OCI-LY7 (cell line): Measurements from ENCODE around the gene SCAF1. TPM values are rescaled to one million over a fixed set of nuclear protein-coding genes. Genes with fewer than 3 reads are reported as not detected.

Experiments
- BruUV-seq: library from RNA; stranded (reverse); fragments of 400-500 nt; replicated peaks from 2 replicates; lab custom pipeline; 2021; lab: Mats Ljungman, UMichigan
- CTCF ChIA-PET: fragments of 300-600 bp; sonication (Branson Sonifier 250); formaldehyde crosslinking; loops from one replicate; lab custom pipeline; 2022; ENCODE audit warnings: antibody characterized with exemption; ENCODE audit not compliant: unreplicated experiment; lab: Charles Lee
- POLR2A ChIA-PET: fragments of 300-600 bp; sonication (Branson Sonifier 250); formaldehyde crosslinking; loops from one replicate; lab custom pipeline; 2022; ENCODE audit warnings: antibody characterized with exemption; lab: Charles Lee
- DNase-seq: peaks from one replicate; pipeline ENCODE4 v3.0.0-alpha.2; 2015; ENCODE audit warnings: low spot score
- H2AFZ ChIP-seq: fragments of 200-600 bp; sonication (generic), shearing (Covaris generic); 2 replicates; pipeline ENCODE4 v1.6.1; 2014; ENCODE audit warnings: mild to moderate bottlenecking, antibody characterized with exemption, low read length, moderate library complexity
- H3K27ac ChIP-seq: fragments of 200-600 bp; sonication (generic); 2 replicates; pipeline ENCODE4 v1.5.1; 2014; ENCODE audit warnings: mixed run types, low read depth, mild to moderate bottlenecking, moderate library complexity, low read length, inconsistent platforms; ENCODE audit not compliant: poor library complexity, severe bottlenecking
- H3K36me3 ChIP-seq: fragments of 200-600 bp; sonication (generic); 2 replicates; pipeline ENCODE4 v1.6.1; 2014; ENCODE audit warnings: mild to moderate bottlenecking, antibody characterized with exemption, low read length, moderate library complexity, mixed read lengths; ENCODE audit not compliant: insufficient read depth
- H3K4me1 ChIP-seq: fragments of 200-600 bp; sonication (generic); 2 replicates; pipeline ENCODE4 v1.5.1; 2014; ENCODE audit warnings: mild to moderate bottlenecking, low read length; ENCODE audit not compliant: insufficient read depth, poor library complexity, severe bottlenecking
- H3K4me2 ChIP-seq: fragments of 200-600 bp; sonication (generic); 2 replicates; pipeline ENCODE4 v1.6.1; 2014; ENCODE audit warnings: mild to moderate bottlenecking, low read length
- H3K4me3 ChIP-seq: fragments of 200-600 bp; sonication (generic); 2 replicates; pipeline ENCODE4 v1.5.1; 2014; ENCODE audit warnings: mild to moderate bottlenecking, low read depth, low read length; ENCODE audit not compliant: poor library complexity, severe bottlenecking
- H3K79me2 ChIP-seq: fragments of 200-600 bp; sonication (generic); 2 replicates; pipeline ENCODE4 v1.6.1; 2016; ENCODE audit warnings: low read depth, mild to moderate bottlenecking, low read length, moderate library complexity, mixed read lengths; ENCODE audit not compliant: insufficient read depth
- H3K9me2 ChIP-seq: fragments of 200-600 bp; sonication (generic); 2 replicates; pipeline ENCODE4 v1.6.1; 2016; ENCODE audit warnings: mild to moderate bottlenecking, low read length, mixed read lengths; ENCODE audit not compliant: insufficient read depth
- H3K9me3 ChIP-seq: fragments of 200-600 bp; sonication (generic); 2 replicates; pipeline ENCODE4 v1.6.1; 2014; ENCODE audit warnings: mild to moderate bottlenecking, mixed run types, low read length, mixed read lengths
- H4K20me1 ChIP-seq: fragments of 200-600 bp; sonication (generic); 2 replicates; pipeline ENCODE4 v1.6.1; 2014; ENCODE audit warnings: mild to moderate bottlenecking, antibody characterized with exemption, low read length, moderate library complexity, mixed read lengths; ENCODE audit not compliant: insufficient read depth
- CTCF ChIP-seq: fragments of 200-600 bp; sonication (generic); conservative IDR thresholded peaks from 2 replicates; pipeline ENCODE4 v1.5.1; 2014; ENCODE audit warnings: mild to moderate bottlenecking, antibody characterized with exemption, low read length, moderate library complexity, mixed read lengths
- EZH2phosphoT487 ChIP-seq: fragments of 200-600 bp; sonication (generic); IDR thresholded peaks from 2 replicates; pipeline ENCODE4 v1.6.1; 2018; ENCODE audit warnings: low read depth, borderline replicate concordance, mild to moderate bottlenecking, mixed run types, antibody characterized with exemption, low read length, moderate library complexity, mixed read lengths
- intact Hi-C: fragments of 100-400 bp; cut with micrococcal nuclease; formaldehyde crosslinking; loops from one replicate; pipeline ENCODE4 v1.10.0; 2022; ENCODE audit not compliant: unreplicated experiment
- total RNA-seq, 2 experiments: library from RNA; depleted of rRNA in 1 of 2; stranded (reverse); fragments of >200 nt in 1 of 2; shearing (Covaris generic) in 1 of 2; gene quantifications; 2 replicates each; pipeline ENCODE4 v1.2.3, GENCODE V29; 2014 to 2022

Gene SCAF1
- total RNA-seq, 2 experiments from 2014 or later: 15.0 to 44.0 TPM

- no peaks in the 10 kb centered on the region for H3K4me1 ChIP-seq
- BruUV-seq: no TSS peak
- H3K4me2 ChIP-seq: no peak overlapping the region
- H3K36me3 ChIP-seq: peaks cover 94% of the 10 kb centered on the region
- intact Hi-C loops: no loop called here
- H3K9me3 ChIP-seq: no peaks in the 10 kb centered on the region
- no peak overlapping the region for H3K4me3 ChIP-seq
- ChIA-PET POLR2A (no interaction called here), CTCF (no interaction called here)
- no peak overlapping the region for H3K27ac ChIP-seq
- no peak for DNase-seq
- no peaks in the 10 kb centered on the region for H3K9me2 ChIP-seq
- peaks cover 6% of the 10 kb centered on the region; the same call in 1 of the 2 replicates for H4K20me1 ChIP-seq
- H2AFZ ChIP-seq: no peak overlapping the region
- H3K79me2 ChIP-seq: peaks cover 4% of the 10 kb centered on the region; the same call in 1 of the 2 replicates
- TF ChIP-seq EZH2phosphoT487 (no peak), CTCF (no peak)
Measured at GRCh38 chr19:49599378-49600295, 42.4 kb upstream of the SCAF1 start.

GRCh38 chr19:49601482-49602038 lies 40.4 kb upstream of the SCAF1 start:
- Histone ChIP-seq H3K36me3 (peaks cover 94% of the 10 kb centered on the region), H2AFZ (no peak overlapping the region), H3K4me2 (no peak overlapping the region), H3K4me3 (no peak overlapping the region), H3K79me2 (peaks cover 4% of the 10 kb centered on the region; the same call in 1 of the 2 replicates), H3K9me3 (no peaks in the 10 kb centered on the region), H3K27ac (no peak overlapping the region), H4K20me1 (peaks cover 6% of the 10 kb centered on the region; the same call in 1 of the 2 replicates), H3K9me2 (no peaks in the 10 kb centered on the region), H3K4me1 (no peaks in the 10 kb centered on the region)
- CTCF ChIA-PET: interaction anchor here (0.6 kb wide), 1 partner anchor 39 kb away, joined by 6 read pairs; no protein-coding TSS in a partner anchor
- no TSS peak for BruUV-seq
- POLR2A ChIA-PET: no interaction called here
- TF ChIP-seq EZH2phosphoT487 (no peak), CTCF (no peak)
- intact Hi-C loops: no loop called here
- no peak for DNase-seq

GRCh38 chr19:49602806-49603205 lies 39.2 kb upstream of the SCAF1 start:
- no peak for DNase-seq
- Histone ChIP-seq H3K4me1 (no peaks in the 10 kb centered on the region), H3K79me2 (peaks cover 9% of the 10 kb centered on the region; the same call in 1 of the 2 replicates), H3K9me3 (no peaks in the 10 kb centered on the region), H3K4me3 (no peak overlapping the region), H3K36me3 (peaks cover 95% of the 10 kb centered on the region), H2AFZ (no peak overlapping the region), H3K9me2 (no peaks in the 10 kb centered on the region), H3K27ac (no peak overlapping the region), H3K4me2 (no peak overlapping the region), H4K20me1 (peaks cover 6% of the 10 kb centered on the region; the same call in 1 of the 2 replicates)
- BruUV-seq: no TSS peak
- TF ChIP-seq CTCF (no peak), EZH2phosphoT487 (no peak)
- CTCF ChIA-PET: no interaction called here
- intact Hi-C loops: no loop called here
- POLR2A ChIA-PET: no interaction called here
